Neuronal stem cell (in vitro differentiated cells): ENCODE measurements around the gene ADGRL3.

Experiments used
- DNase-seq: peaks from one replicate; pipeline ENCODE4 v3.0.0-alpha.2; 2013; ENCODE audit warnings: low spot score
- H2AFZ ChIP-seq: one replicate; pipeline ENCODE4 v1.6.1; 2013; ENCODE audit warnings: mild to moderate bottlenecking, low read length, inconsistent platforms
- H2AK5ac ChIP-seq: 2 replicates; pipeline ENCODE4 v1.6.1; 2013; ENCODE audit warnings: low read depth, mild to moderate bottlenecking, inconsistent platforms, low read length, moderate library complexity, mixed read lengths
- H2BK120ac ChIP-seq: 2 replicates; pipeline ENCODE4 v1.6.1; 2013; ENCODE audit warnings: low read depth, mild to moderate bottlenecking, inconsistent platforms, low read length, moderate library complexity, mixed read lengths
- H2BK12ac ChIP-seq: one replicate; pipeline ENCODE4 v1.6.1; 2013; ENCODE audit warnings: low read length, inconsistent platforms
- H2BK15ac ChIP-seq: 2 replicates; pipeline ENCODE4 v1.6.1; 2013; ENCODE audit warnings: mild to moderate bottlenecking, low read length, inconsistent platforms, mixed read lengths
- H2BK5ac ChIP-seq: one replicate; pipeline ENCODE4 v1.6.1; 2013; ENCODE audit warnings: inconsistent platforms, mild to moderate bottlenecking, low read length, moderate library complexity
- H3K14ac ChIP-seq: one replicate; pipeline ENCODE4 v1.6.1; 2013; ENCODE audit warnings: low read length, inconsistent platforms
- H3K18ac ChIP-seq: 2 replicates; pipeline ENCODE4 v1.6.1; 2013; ENCODE audit warnings: low read length, inconsistent platforms
- H3K23ac ChIP-seq: 2 replicates; pipeline ENCODE4 v1.6.1; 2013; ENCODE audit warnings: low read depth, mild to moderate bottlenecking, mixed read lengths, low read length, inconsistent platforms; ENCODE audit not compliant: poor library complexity
- H3K27ac ChIP-seq: replicated peaks from 3 replicates; pipeline ENCODE4 v1.5.1; 2013; ENCODE audit warnings: low read length, inconsistent platforms
- H3K27me3 ChIP-seq, 3 experiments: 2 replicates each; pipeline ENCODE4 v1.6.1; 2013; ENCODE audit warnings: low read length in 3 of 3, mild to moderate bottlenecking in 2 of 3, inconsistent platforms in 1 of 3, low read depth in 1 of 3, mixed read lengths in 1 of 3, moderate library complexity in 1 of 3; ENCODE audit not compliant: control insufficient read depth in 3 of 3, insufficient read depth in 3 of 3
- H3K36me3 ChIP-seq, 2 donors: replicated peaks in 1 of 2; 2 replicates each; pipeline ENCODE4 v1.6.1; 2013; ENCODE audit warnings: low read length in 2 of 2; ENCODE audit not compliant: control insufficient read depth in 2 of 2, insufficient read depth in 2 of 2
- H3K4ac ChIP-seq: 2 replicates; pipeline ENCODE4 v1.6.1; 2013; ENCODE audit warnings: inconsistent platforms, mild to moderate bottlenecking, low read length, moderate library complexity
- H3K4me1 ChIP-seq, 2 donors: 1 replicate in 1 of 2; 2 replicates in 1 of 2; pipeline ENCODE4 v1.6.1; 2013; ENCODE audit warnings: low read length in 2 of 2, low read depth in 1 of 2; ENCODE audit not compliant: control insufficient read depth in 2 of 2, insufficient read depth in 1 of 2
- H3K4me2 ChIP-seq: one replicate; pipeline ENCODE4 v1.6.1; 2013; ENCODE audit warnings: mild to moderate bottlenecking, low read length, inconsistent platforms; ENCODE audit not compliant: insufficient read depth, poor library complexity, severe bottlenecking
- H3K4me3 ChIP-seq, 2 donors: 2 replicates each; pipeline ENCODE4 v1.5.1; 2013; ENCODE audit warnings: low read length in 2 of 2, mild to moderate bottlenecking in 2 of 2, inconsistent platforms in 1 of 2, moderate library complexity in 1 of 2
- H3K79me1 ChIP-seq: one replicate; pipeline ENCODE4 v1.6.1; 2013; ENCODE audit warnings: low read depth, mild to moderate bottlenecking, inconsistent platforms, low read length, moderate library complexity
- H3K9ac ChIP-seq: one replicate; pipeline ENCODE4 v1.6.1; 2013; ENCODE audit warnings: mild to moderate bottlenecking, low read depth, low read length, inconsistent platforms; ENCODE audit not compliant: poor library complexity
- H3K9me3 ChIP-seq, 2 donors: replicated peaks in 1 of 2; 2 replicates each; pipeline versions ENCODE3 to v1.6.1; 2013; ENCODE audit warnings: low read length in 2 of 2, mild to moderate bottlenecking in 2 of 2, inconsistent platforms in 1 of 2, low read depth in 1 of 2, mixed read lengths in 1 of 2, moderate library complexity in 1 of 2; ENCODE audit not compliant: control insufficient read depth in 2 of 2, insufficient read depth in 1 of 2
- H4K8ac ChIP-seq: one replicate; pipeline ENCODE4 v1.6.1; 2013; ENCODE audit warnings: low read depth, mild to moderate bottlenecking, inconsistent platforms, low read length, moderate library complexity
- H4K91ac ChIP-seq: one replicate; pipeline ENCODE4 v1.6.1; 2013; ENCODE audit warnings: low read length, low read depth, mild to moderate bottlenecking, inconsistent platforms; ENCODE audit not compliant: poor library complexity
- WGBS, 2 donors: extraction: QIAGEN DNeasy Blood & Tissue Kit; methylation state at CpG; one replicate each; pipeline ENCODE4 v1.1.7; 2013; ENCODE audit warnings: missing lambda C conversion rate in 2 of 2, mixed read lengths in 1 of 2; ENCODE audit not compliant: insufficient read length in 2 of 2, insufficient replicate concordance in 1 of 2; ENCODE audit errors: extremely low coverage in 2 of 2; 5-methylcytosine and 5-hydroxymethylcytosine counted together

ADGRL3 gene

GRCh38 chr4:61437923-61438322, 237.8 kb downstream of the ADGRL3 start:
- no peak overlapping the region for H2AK5ac ChIP-seq
- H2BK15ac ChIP-seq, result no peak overlapping the region
- H3K27me3 ChIP-seq, result no peaks in the 10 kb centered on the region
- no peak overlapping the region for H3K4me2 ChIP-seq
- H2BK5ac ChIP-seq, result no peak overlapping the region
- no peaks in the 10 kb centered on the region for H3K9me3 ChIP-seq
- no peak overlapping the region for H3K9ac ChIP-seq
- H4K8ac ChIP-seq, result no peak overlapping the region
- no peak overlapping the region for H2AFZ ChIP-seq
- H3K23ac ChIP-seq, result no peak overlapping the region
- no peaks in the 10 kb centered on the region for H3K79me1 ChIP-seq
- no peak overlapping the region for H2BK12ac ChIP-seq
- no peak overlapping the region for H3K14ac ChIP-seq
- H3K4me3 ChIP-seq, result no peak overlapping the region
- H3K27ac ChIP-seq, result no peak overlapping the region
- no peaks in the 10 kb centered on the region for H3K36me3 ChIP-seq
- H3K18ac ChIP-seq, result no peak overlapping the region
- H3K4ac ChIP-seq, result no peak overlapping the region
- H2BK120ac ChIP-seq, result no peak overlapping the region
- no peaks in the 10 kb centered on the region for H3K4me1 ChIP-seq
- H4K91ac ChIP-seq, result no peak overlapping the region
- DNase-seq, result no peak

GRCh38 chr4:61440321-61440720, 240.2 kb downstream of the ADGRL3 start:
- Histone ChIP-seq H3K9ac (no peak overlapping the region), H4K8ac (no peak overlapping the region), H3K4me3 (no peak overlapping the region), H3K23ac (no peak overlapping the region), H3K27me3 (no peaks in the 10 kb centered on the region), H3K4me1 (peaks cover 0 to 2% of the 10 kb centered on the region in 2 donors), H2BK12ac (no peak overlapping the region), H3K18ac (no peak overlapping the region), H3K4me2 (no peak overlapping the region), H3K4ac (no peak overlapping the region), H3K36me3 (no peaks in the 10 kb centered on the region), H2AFZ (no peak overlapping the region), H3K14ac (no peak overlapping the region), H2BK15ac (no peak overlapping the region), H3K79me1 (no peaks in the 10 kb centered on the region), H2BK5ac (no peak overlapping the region), H2BK120ac (no peak overlapping the region), H3K27ac (no peak overlapping the region), H2AK5ac (no peak overlapping the region), H3K9me3 (no peaks in the 10 kb centered on the region), H4K91ac (no peak overlapping the region)
- WGBS, 2 donors, result no CpG with 5 or more reads among the region's 4 CpGs
- no peak for DNase-seq

- H3K23ac ChIP-seq, result no peak overlapping the region
- H2BK5ac ChIP-seq, result no peak overlapping the region
- H3K36me3 ChIP-seq, result no peaks in the 10 kb centered on the region
- no CpG with 5 or more reads among the region's 2 CpGs for WGBS, 2 donors
- H2BK15ac ChIP-seq, result no peak overlapping the region
- H3K9ac ChIP-seq, result no peak overlapping the region
- H3K18ac ChIP-seq, result no peak overlapping the region
- no peaks in the 10 kb centered on the region for H3K27me3 ChIP-seq
- no peak overlapping the region for H3K4ac ChIP-seq
- no peak overlapping the region for H4K8ac ChIP-seq
- H3K14ac ChIP-seq, result no peak overlapping the region
- no peak overlapping the region for H2BK12ac ChIP-seq
- no peak overlapping the region for H2AFZ ChIP-seq
- H4K91ac ChIP-seq, result no peak overlapping the region
- no peak overlapping the region for H3K4me3 ChIP-seq
- no peak overlapping the region for H3K27ac ChIP-seq
- peaks cover 0 to 2% of the 10 kb centered on the region in 2 donors for H3K4me1 ChIP-seq
- H2BK120ac ChIP-seq, result no peak overlapping the region
- no peak for DNase-seq
- H3K9me3 ChIP-seq, result no peaks in the 10 kb centered on the region
- H3K79me1 ChIP-seq, result no peaks in the 10 kb centered on the region
- no peak overlapping the region for H3K4me2 ChIP-seq
- no peak overlapping the region for H2AK5ac ChIP-seq
These were observed 242.8 kb downstream of the ADGRL3 start for GRCh38 chr4:61442936-61443335.

- Histone ChIP-seq H2AK5ac (no peak overlapping the region), H3K4ac (no peak overlapping the region), H3K27ac (no peak overlapping the region), H2BK120ac (no peak overlapping the region), H4K91ac (no peak overlapping the region), H3K79me1 (no peaks in the 10 kb centered on the region), H3K18ac (no peak overlapping the region), H3K9ac (no peak overlapping the region), H3K14ac (no peak overlapping the region), H2AFZ (no peak overlapping the region), H3K4me3 (no peak overlapping the region), H3K4me1 (peaks cover 0 to 2% of the 10 kb centered on the region in 2 donors), H2BK12ac (no peak overlapping the region), H3K36me3 (no peaks in the 10 kb centered on the region), H3K9me3 (no peaks in the 10 kb centered on the region), H4K8ac (no peak overlapping the region), H2BK15ac (no peak overlapping the region), H3K27me3 (no peaks in the 10 kb centered on the region), H2BK5ac (no peak overlapping the region), H3K4me2 (no peak overlapping the region), H3K23ac (no peak overlapping the region)
- DNase-seq, result no peak
- no CpG with 5 or more reads among the region's 2 CpGs for WGBS, 2 donors
These were observed 243.8 kb downstream of the ADGRL3 start for GRCh38 chr4:61443813-61444510.
